SU-DHL-6 (cell line): ENCODE measurements around the gene VKORC1L1.
"Not testable (repeated sequence)": the region's sequence is repeated elsewhere in the genome, so short reads cannot be mapped to it uniquely, and the experiment has no call there.

Experiments used
- H2AFZ ChIP-seq: fragments of 200-600 bp; sonication (generic); 2 replicates; pipeline ENCODE4 v1.6.1; 2014; ENCODE audit warnings: low read depth, mild to moderate bottlenecking, moderate library complexity, mixed read lengths, antibody characterized with exemption, low read length; ENCODE audit not compliant: severe bottlenecking
- H3F3A ChIP-seq: fragments of 200-600 bp; shearing (Covaris generic); 2 replicates; pipeline ENCODE4 v1.6.0; 2016; ENCODE audit warnings: antibody characterized with exemption, mild to moderate bottlenecking; ENCODE audit not compliant: insufficient read depth
- H3K27ac ChIP-seq: fragments of 200-600 bp; sonication (generic); 2 replicates; pipeline ENCODE4 v1.5.1; 2016; ENCODE audit warnings: low read depth, mild to moderate bottlenecking, low read length, moderate library complexity, mixed read lengths
- H3K27me3 ChIP-seq: fragments of 200-600 bp; sonication (generic), shearing (Covaris generic); 2 replicates; pipeline ENCODE4 v1.6.0; 2014; ENCODE audit warnings: mild to moderate bottlenecking, low read length
- H3K36me3 ChIP-seq: fragments of 200-600 bp; sonication (generic); 2 replicates; pipeline ENCODE4 v1.6.1; 2014; ENCODE audit warnings: mild to moderate bottlenecking, low read length, mixed read lengths
- H3K4me2 ChIP-seq: fragments of 300-600, 200-600 bp; shearing (Covaris generic), sonication (generic); 2 replicates; pipeline ENCODE4 v1.6.0; 2014; ENCODE audit warnings: low read length, low read depth, mild to moderate bottlenecking; ENCODE audit not compliant: poor library complexity, severe bottlenecking
- H3K4me3 ChIP-seq: fragments of 200-600 bp; sonication (generic); 2 replicates; pipeline ENCODE4 v1.5.1; 2014; ENCODE audit warnings: antibody characterized with exemption, low read length, mild to moderate bottlenecking, mixed read lengths; ENCODE audit not compliant: insufficient read depth, poor library complexity, severe bottlenecking
- H3K79me2 ChIP-seq: fragments of 200-600 bp; sonication (generic); 2 replicates; pipeline ENCODE4 v1.6.1; 2014; ENCODE audit warnings: mild to moderate bottlenecking, low read length, moderate library complexity; ENCODE audit not compliant: insufficient read depth
- H3K9ac ChIP-seq: fragments of 200-600 bp; sonication (generic); 2 replicates; pipeline ENCODE4 v1.7.0; 2014; ENCODE audit warnings: mild to moderate bottlenecking, low read length
- H3K9me2 ChIP-seq: fragments of 200-600 bp; sonication (generic); replicated peaks from 2 replicates; pipeline ENCODE4 v1.6.1; 2014; ENCODE audit warnings: low read length; ENCODE audit not compliant: insufficient read depth
- H3K9me3 ChIP-seq: fragments of 200-600 bp; sonication (generic); 2 replicates; pipeline ENCODE4 v1.6.1; 2014; ENCODE audit warnings: low read length, mixed read lengths; ENCODE audit not compliant: insufficient read depth
- H4K20me1 ChIP-seq: fragments of 200-600 bp; sonication (generic); 2 replicates; pipeline ENCODE4 v1.6.1; 2014; ENCODE audit warnings: low read depth, mild to moderate bottlenecking, antibody characterized with exemption, low read length, moderate library complexity, mixed read lengths
- CTCF ChIP-seq: fragments of 200-600 bp; sonication (generic); IDR thresholded peaks from one replicate; pipeline ENCODE4 v1.5.1; 2017; ENCODE audit warnings: antibody characterized with exemption, mild to moderate bottlenecking, low read length, moderate library complexity; ENCODE audit not compliant: insufficient read depth, poor library complexity, severe bottlenecking
- EZH2phosphoT487 ChIP-seq: fragments of 200-600 bp; sonication (generic), shearing (Covaris generic); conservative IDR thresholded peaks from 2 replicates; pipeline ENCODE4 v1.6.1; 2018; ENCODE audit warnings: mild to moderate bottlenecking, antibody characterized with exemption, low read length, moderate library complexity, mixed read lengths

Gene VKORC1L1

GRCh38 chr7:65960351-65961074 lies 87.6 kb downstream of the VKORC1L1 start:
- no peaks in the 10 kb centered on the region for H3K9me3 ChIP-seq
- H3K4me2 ChIP-seq, result no peak overlapping the region
- H3K27me3 ChIP-seq, result no peaks in the 10 kb centered on the region
- H3K4me3 ChIP-seq, result no peak overlapping the region
- TF ChIP-seq EZH2phosphoT487 (no peak), CTCF (no peak)
- peaks cover 27% of the 10 kb centered on the region for H3F3A ChIP-seq
- H3K9ac ChIP-seq, result no peak overlapping the region
- H3K9me2 ChIP-seq, result no peaks in the 10 kb centered on the region
- no peaks in the 10 kb centered on the region for H4K20me1 ChIP-seq
- H3K36me3 ChIP-seq, result peaks cover 43% of the 10 kb centered on the region
- H2AFZ ChIP-seq, result no peak overlapping the region
- no peak overlapping the region for H3K27ac ChIP-seq
- H3K79me2 ChIP-seq, result no peaks in the 10 kb centered on the region

GRCh38 chr7:65962033-65962432 lies 89.2 kb downstream of the VKORC1L1 start:
- TF ChIP-seq EZH2phosphoT487, result no peak
- TF ChIP-seq CTCF, result no peak
- Histone ChIP-seq H3K36me3 (peaks cover 50% of the 10 kb centered on the region), H3K27me3 (no peaks in the 10 kb centered on the region), H3K4me3 (no peak overlapping the region), H2AFZ (no peak overlapping the region), H3K27ac (no peak overlapping the region), H3K9me3 (no peaks in the 10 kb centered on the region), H3K9ac (no peak overlapping the region), H3K9me2 (no peaks in the 10 kb centered on the region), H3K79me2 (no peaks in the 10 kb centered on the region), H3F3A (peaks cover 21% of the 10 kb centered on the region), H3K4me2 (no peak overlapping the region), H4K20me1 (no peaks in the 10 kb centered on the region)

- H3F3A ChIP-seq, H2AFZ ChIP-seq, H4K20me1 ChIP-seq, H3K4me3 ChIP-seq, H3K27me3 ChIP-seq, H3K9ac ChIP-seq, H3K4me2 ChIP-seq, H3K27ac ChIP-seq, H3K79me2 ChIP-seq, H3K9me3 ChIP-seq, H3K9me2 ChIP-seq: not testable (repeated sequence)
- peaks cover 43% of the 10 kb centered on the region for H3K36me3 ChIP-seq
These were observed 91.8 kb downstream of the VKORC1L1 start for GRCh38 chr7:65964671-65965070.

GRCh38 chr7:65966146-65966545 lies 93.3 kb downstream of the VKORC1L1 start:
- Histone ChIP-seq H3K36me3 (peaks cover 33% of the 10 kb centered on the region), H3K79me2 (no peaks in the 10 kb centered on the region), H3K9ac (no peak overlapping the region), H3K27ac (no peak overlapping the region), H4K20me1 (no peaks in the 10 kb centered on the region), H3K4me2 (no peak overlapping the region), H3K27me3 (no peaks in the 10 kb centered on the region), H3F3A (peaks cover 2% of the 10 kb centered on the region; the same call in 1 of the 2 replicates), H2AFZ (no peak overlapping the region), H3K9me2 (no peaks in the 10 kb centered on the region), H3K9me3 (no peaks in the 10 kb centered on the region), H3K4me3 (no peak overlapping the region)
- TF ChIP-seq EZH2phosphoT487, result no peak
- no peak for TF ChIP-seq CTCF
